ENCODE measurements around the gene DCT. TPM values are rescaled to one million over a fixed set of nuclear protein-coding genes. Genes with fewer than 3 reads are reported as not detected.

The DCT gene
- total and polyA plus RNA-seq, 2 donors = 0.73 to 0.90 TPM

DNA sequence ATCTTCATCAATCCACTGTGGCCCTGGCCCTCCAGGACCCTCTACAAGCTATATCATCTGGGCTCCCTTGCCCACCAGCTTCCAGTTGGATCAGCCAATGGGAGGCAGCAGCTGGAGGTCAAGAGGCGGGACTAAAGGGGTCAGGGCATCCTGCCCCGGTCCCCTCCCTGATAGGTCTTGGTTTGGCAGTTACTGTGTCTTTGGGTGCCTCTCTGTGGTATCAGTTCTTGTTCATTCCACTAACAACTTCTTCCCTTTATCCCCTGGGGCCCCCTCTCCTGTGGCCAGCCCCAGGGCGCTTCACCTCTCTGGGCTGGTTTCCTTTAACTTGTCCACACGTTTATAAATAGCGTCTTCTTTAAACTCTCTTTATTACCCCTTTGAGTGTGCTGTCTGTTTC is 83.6 kb downstream of the DCT start:
- DNase-seq (ENCODE audit: low read depth in 6 of 9, low spot score in 9 of 9) = no peak
- no peak overlapping the region for H3K4me3 ChIP-seq (ENCODE audit: low read length in 2 of 2)
- H3K36me3 ChIP-seq (ENCODE audit: control insufficient read depth in 2 of 2, insufficient read depth in 2 of 2, low read length in 1 of 2) = no peaks in the 10 kb centered on the region
- H3K4me1 ChIP-seq (ENCODE audit: control insufficient read depth in 2 of 2, insufficient read depth in 2 of 2, low read length in 2 of 2) = no peaks in the 10 kb centered on the region
- H3K9me3 ChIP-seq (ENCODE audit: control insufficient read depth in 2 of 2, insufficient read depth in 1 of 2, low read length in 1 of 2) = peaks cover 0 to 4% of the 10 kb centered on the region in 2 donors
- H3K27me3 ChIP-seq (ENCODE audit: control insufficient read depth in 2 of 2, insufficient read depth in 1 of 2, low read length in 1 of 2) = no peaks in the 10 kb centered on the region
- 88% methylated on average over 5 of the region's 5 CpGs for whole genome bisulfite sequencing
- no peak overlapping the region for H3K27ac ChIP-seq (ENCODE audit: low read depth in 1 of 2, low read length in 1 of 2)

DNA sequence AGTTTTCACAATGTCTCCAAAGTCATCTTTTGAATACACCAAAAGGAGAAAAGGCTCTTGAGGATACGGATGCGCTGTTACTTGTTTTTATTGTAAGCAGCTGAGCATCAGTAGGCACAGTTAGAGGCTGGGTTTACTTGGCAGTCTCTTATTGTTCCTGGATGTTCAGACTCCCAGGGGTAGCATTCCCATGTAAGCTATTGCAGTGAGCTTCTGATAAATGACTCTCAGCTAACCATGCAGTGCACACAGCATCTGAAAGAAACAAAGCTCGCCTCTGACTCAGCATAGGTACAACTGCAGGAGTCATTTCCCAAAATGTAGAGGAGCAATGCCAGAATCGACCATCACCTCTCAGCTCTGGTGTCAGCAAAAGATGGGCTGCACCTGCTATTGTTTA is 84.8 kb downstream of the DCT start:
- no peak overlapping the region for H3K27ac ChIP-seq (ENCODE audit: low read depth in 1 of 2, low read length in 1 of 2)
- peaks cover 0 to 4% of the 10 kb centered on the region in 2 donors for H3K9me3 ChIP-seq (ENCODE audit: control insufficient read depth in 2 of 2, insufficient read depth in 1 of 2, low read length in 1 of 2)
- H3K4me1 ChIP-seq (ENCODE audit: control insufficient read depth in 2 of 2, insufficient read depth in 2 of 2, low read length in 2 of 2) = no peaks in the 10 kb centered on the region
- DNase-seq (ENCODE audit: low read depth in 6 of 9, low spot score in 9 of 9) = no peak
- H3K27me3 ChIP-seq (ENCODE audit: control insufficient read depth in 2 of 2, insufficient read depth in 1 of 2, low read length in 1 of 2) = no peaks in the 10 kb centered on the region
- H3K36me3 ChIP-seq (ENCODE audit: control insufficient read depth in 2 of 2, insufficient read depth in 2 of 2, low read length in 1 of 2) = no peaks in the 10 kb centered on the region
- no peak overlapping the region for H3K4me3 ChIP-seq (ENCODE audit: low read length in 2 of 2)
- WGBS = 94% methylated on average over 4 of the region's 4 CpGs

DNA sequence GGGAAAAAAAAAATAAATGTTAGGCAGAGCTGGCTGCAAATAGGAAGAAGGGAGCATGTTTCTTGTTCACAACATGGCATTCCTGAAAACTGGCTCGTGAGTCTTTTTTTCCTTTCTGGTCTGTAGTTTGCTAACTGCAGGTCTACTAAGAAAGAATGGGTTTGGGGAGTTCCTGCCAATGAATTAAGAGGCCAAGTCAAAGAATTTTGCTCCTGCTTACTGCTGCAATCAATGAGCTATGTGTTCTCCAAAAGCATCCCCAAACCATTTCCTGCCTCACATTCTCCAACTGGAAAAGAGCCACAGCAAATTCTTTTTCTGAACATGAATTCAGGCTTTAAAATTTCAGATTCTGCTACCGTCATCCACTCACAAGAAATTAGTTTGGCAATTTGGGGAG is 88.6 kb downstream of the DCT start:
- DNase-seq (ENCODE audit: low read depth in 6 of 9, low spot score in 9 of 9) = no peak
- Histone ChIP-seq H3K27me3 (ENCODE audit: control insufficient read depth in 2 of 2, insufficient read depth in 1 of 2, low read length in 1 of 2) (no peaks in the 10 kb centered on the region), H3K4me1 (ENCODE audit: control insufficient read depth in 2 of 2, insufficient read depth in 2 of 2, low read length in 2 of 2) (no peaks in the 10 kb centered on the region), H3K27ac (ENCODE audit: low read depth in 1 of 2, low read length in 1 of 2) (no peak overlapping the region), H3K9me3 (ENCODE audit: control insufficient read depth in 2 of 2, insufficient read depth in 1 of 2, low read length in 1 of 2) (peaks cover 0 to 3% of the 10 kb centered on the region in 2 donors), H3K36me3 (ENCODE audit: control insufficient read depth in 2 of 2, insufficient read depth in 2 of 2, low read length in 1 of 2) (no peaks in the 10 kb centered on the region), H3K4me3 (ENCODE audit: low read length in 2 of 2) (no peak overlapping the region)
- WGBS = 82% methylated on average over 2 of the region's 2 CpGs

DNA sequence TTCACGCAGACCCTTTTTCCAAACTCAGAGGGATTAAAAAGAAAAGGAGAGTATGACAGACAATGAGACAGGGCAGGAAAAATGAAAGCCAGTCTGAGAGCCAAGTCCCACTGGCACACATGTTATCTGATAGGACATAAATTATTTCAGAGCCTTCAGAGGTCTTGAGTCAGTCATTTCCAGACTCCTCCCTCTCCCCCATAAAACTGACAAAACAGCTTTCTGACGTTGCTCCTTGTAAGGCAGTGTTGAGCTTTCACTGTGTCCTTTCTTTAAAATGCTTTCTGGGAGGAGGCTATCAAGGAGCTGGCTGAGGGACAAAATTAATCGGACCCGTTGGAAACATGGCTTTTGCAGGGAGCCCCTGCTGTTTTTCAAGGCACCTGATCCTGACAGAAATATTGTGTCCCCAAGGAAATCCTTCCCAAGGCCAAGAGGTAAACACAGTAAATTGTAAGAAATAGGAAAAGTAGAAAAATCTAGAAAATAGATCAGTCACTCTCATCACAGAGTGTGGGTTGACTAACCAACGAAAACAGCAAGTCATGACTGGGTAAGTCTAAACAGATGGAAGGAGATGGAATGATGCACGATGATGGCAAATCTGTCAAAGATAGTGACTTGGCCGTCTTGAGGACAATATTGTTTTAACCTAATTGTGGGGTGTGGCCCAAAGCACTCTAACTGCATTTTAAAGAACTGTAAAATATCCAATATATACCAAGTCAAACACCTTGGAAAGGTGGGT is 89.7 kb downstream of the DCT start:
- 75% methylated on average over 7 of the region's 7 CpGs for WGBS
- no peaks in the 10 kb centered on the region for H3K27me3 ChIP-seq (ENCODE audit: control insufficient read depth in 2 of 2, insufficient read depth in 1 of 2, low read length in 1 of 2)
- no peaks in the 10 kb centered on the region for H3K36me3 ChIP-seq (ENCODE audit: control insufficient read depth in 2 of 2, insufficient read depth in 2 of 2, low read length in 1 of 2)
- H3K27ac ChIP-seq (ENCODE audit: low read depth in 1 of 2, low read length in 1 of 2) = no peak overlapping the region
- no peaks in the 10 kb centered on the region for H3K4me1 ChIP-seq (ENCODE audit: control insufficient read depth in 2 of 2, insufficient read depth in 2 of 2, low read length in 2 of 2)
- H3K9me3 ChIP-seq (ENCODE audit: control insufficient read depth in 2 of 2, insufficient read depth in 1 of 2, low read length in 1 of 2) = no peaks in the 10 kb centered on the region
- H3K4me3 ChIP-seq (ENCODE audit: low read length in 2 of 2) = no peak overlapping the region
- DNase-seq (ENCODE audit: low read depth in 6 of 9, low spot score in 9 of 9) = no peak

DNA sequence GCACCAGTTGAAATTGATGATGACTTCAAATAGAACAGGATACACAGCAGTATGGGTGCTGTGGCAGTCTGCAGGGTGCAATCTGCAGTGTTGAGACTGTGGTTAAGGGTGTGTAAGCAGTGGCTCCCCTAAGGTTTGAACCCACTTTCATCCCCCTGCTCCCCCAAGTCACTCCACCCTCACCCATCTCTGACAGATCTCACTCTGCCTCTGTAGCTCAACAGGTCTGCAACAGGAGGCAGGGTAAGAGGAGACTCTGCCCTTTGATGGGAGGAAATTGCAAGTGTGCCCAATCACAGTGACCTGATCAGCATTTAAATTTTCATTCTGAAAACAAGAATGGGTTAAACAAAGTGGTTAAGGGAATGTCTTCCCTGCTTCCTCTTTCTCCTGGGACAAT is 92.4 kb downstream of the DCT start:
- Histone ChIP-seq H3K27ac (ENCODE audit: low read depth in 1 of 2, low read length in 1 of 2) (no peak overlapping the region), H3K4me3 (ENCODE audit: low read length in 2 of 2) (no peak overlapping the region), H3K36me3 (ENCODE audit: control insufficient read depth in 2 of 2, insufficient read depth in 2 of 2, low read length in 1 of 2) (no peaks in the 10 kb centered on the region), H3K9me3 (ENCODE audit: control insufficient read depth in 2 of 2, insufficient read depth in 1 of 2, low read length in 1 of 2) (no peaks in the 10 kb centered on the region), H3K27me3 (ENCODE audit: control insufficient read depth in 2 of 2, insufficient read depth in 1 of 2, low read length in 1 of 2) (no peaks in the 10 kb centered on the region), H3K4me1 (ENCODE audit: control insufficient read depth in 2 of 2, insufficient read depth in 2 of 2, low read length in 2 of 2) (no peaks in the 10 kb centered on the region)
- no peak for DNase-seq (ENCODE audit: low read depth in 6 of 9, low spot score in 9 of 9)

Other genes starting within 250 kb of the DCT start
- 23.8 TPM for gene TGDS, start 116.5 kb upstream of the DCT start, total RNA-seq
- gene TGDS, start 116.5 kb upstream of the DCT start, polyA plus RNA-seq = 27.2 TPM
- 5.4 TPM for gene GPR180, start 122.2 kb upstream of the DCT start, total RNA-seq
- gene GPR180, start 122.2 kb upstream of the DCT start, polyA plus RNA-seq = 2.6 TPM
- 0.05 TPM for gene SOX21, start 232.9 kb upstream of the DCT start, total RNA-seq
- gene SOX21, start 232.9 kb upstream of the DCT start, polyA plus RNA-seq = 0.25 TPM